Aorta (tissue), 5 donors: ENCODE measurements around the gene C22orf15. TPM values are rescaled to one million over a fixed set of nuclear protein-coding genes. Genes with fewer than 3 reads are reported as not detected.

Source experiments
- ATAC-seq: fragments of 200-7000 bp; cut with Tn5 transposase; one replicate; pipeline ENCODE4 v1.9.1; 2022; ENCODE audit warnings: moderate library complexity; ENCODE audit not compliant: low FRiP score
- DNase-seq, 2 donors: peaks; one replicate each; pipeline ENCODE4 v3.0.0-alpha.2; 2020
- H3K27ac ChIP-seq, 2 donors: one replicate each; pipeline ENCODE4 v1.5.1; 2013; ENCODE audit warnings: low read length in 2 of 2, mild to moderate bottlenecking in 2 of 2, moderate library complexity in 2 of 2, control low read depth in 1 of 2, inconsistent platforms in 1 of 2, low read depth in 1 of 2
- H3K27me3 ChIP-seq, 2 donors: one replicate each; pipeline ENCODE4 v1.6.1; 2013; ENCODE audit warnings: control low read depth in 1 of 2, low read length in 1 of 2, mild to moderate bottlenecking in 1 of 2, moderate library complexity in 1 of 2; ENCODE audit not compliant: insufficient read depth in 2 of 2, control insufficient read depth in 1 of 2
- H3K36me3 ChIP-seq, 2 donors: one replicate each; pipeline ENCODE4 v1.6.1; 2013; ENCODE audit warnings: control low read depth in 1 of 2, low read length in 1 of 2, mild to moderate bottlenecking in 1 of 2; ENCODE audit not compliant: insufficient read depth in 2 of 2, control insufficient read depth in 1 of 2
- H3K4me1 ChIP-seq, 2 donors: one replicate each; pipeline ENCODE4 v1.6.1; 2013; ENCODE audit warnings: low read length in 2 of 2, control low read depth in 1 of 2, mild to moderate bottlenecking in 1 of 2, moderate library complexity in 1 of 2; ENCODE audit not compliant: insufficient read depth in 2 of 2, control insufficient read depth in 1 of 2
- H3K4me3 ChIP-seq, 2 donors: one replicate each; pipeline ENCODE4 v1.5.1; 2013; ENCODE audit warnings: low read length in 2 of 2, control low read depth in 1 of 2, mild to moderate bottlenecking in 1 of 2
- H3K9me3 ChIP-seq: one replicate; pipeline ENCODE4 v1.6.1; 2013; ENCODE audit warnings: mild to moderate bottlenecking, low read length; ENCODE audit not compliant: control insufficient read depth
- WGBS, 2 donors: extraction: QIAGEN DNeasy Blood & Tissue Kit; methylation state at CpG; one replicate each; pipeline ENCODE4 v1.1.7; 2013; 5-methylcytosine and 5-hydroxymethylcytosine counted together
- intact Hi-C, 2 donors: fragments of 100-400 bp; cut with DNase I; formaldehyde crosslinking; loops; one replicate each; pipeline versions ENCODE4 v1.14.2 to v1.15.0; 2022
- polyA plus RNA-seq, 2 donors: library from polyadenylated mRNA; stranded (reverse); fragments of 200-250 nt; gene quantifications; one replicate each; pipeline ENCODE4 v1.2.3, GENCODE V29; 2013
- total RNA-seq, 2 donors: library from RNA; stranded (reverse); fragmentation: NEBNext Ultra II Directional; extraction: Animal tissue kit (Norgen Biotek cat#: 25700); gene quantifications; one replicate each; pipeline ENCODE4 v1.2.1, GENCODE V29; 2021
- donor health status: healthy with polysubstance abuse.
- donor health status: Bipolar disorder and iron deficiency.
- donor health status: DM: no; HTN: no; CAD: no.
- donor health status: DM: no; HTN: no; CAD: no.
- donor health status: DM: yes; HTN: yes; CAD: no.

Gene C22orf15
- total and polyA plus RNA-seq, 4 donors = 0.23 to 0.69 TPM; not detected in 2

DNA sequence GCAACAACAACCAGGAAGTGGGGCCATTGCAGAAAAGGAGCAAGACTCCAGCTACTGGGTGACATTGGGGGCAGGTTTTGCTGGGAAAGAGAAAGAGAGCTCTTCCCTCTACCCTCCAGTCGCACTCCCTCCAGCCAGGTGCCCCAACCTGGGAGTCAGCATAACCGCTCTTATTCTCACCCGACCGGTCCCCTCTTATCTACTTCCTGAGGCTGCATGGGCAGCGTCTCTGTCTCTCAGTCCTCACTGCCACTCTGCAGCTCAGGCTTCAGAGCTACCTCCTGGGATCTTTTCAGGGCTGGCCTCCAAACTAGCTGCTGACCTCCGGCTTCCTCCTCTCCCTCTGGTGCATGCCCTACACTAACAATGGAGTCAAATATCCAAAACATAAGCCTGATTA is 17.0 kb upstream of the C22orf15 start:
- Histone ChIP-seq H3K27ac (no peak overlapping the region), H3K9me3 (no peaks in the 10 kb centered on the region), H3K4me1 (no peaks in the 10 kb centered on the region), H3K4me3 (no peak overlapping the region), H3K36me3 (peaks cover 0 to 2% of the 10 kb centered on the region in 2 donors), H3K27me3 (no peaks in the 10 kb centered on the region)
- ATAC-seq (no peak), DNase-seq (no peak)
- intact Hi-C loops = no loop called here
- WGBS, 2 donors = 88 to 94% methylated on average over 6 of the region's 6 CpGs

- DNase-seq (no peak), ATAC-seq (peak; percentile 58)
- peak overlapping the region; percentile 42 to 81 for H3K4me3 ChIP-seq
- intact Hi-C loops = loop anchor here in 1 of 2 donors (1.0 kb wide), 1 partner anchor 36 kb away; the partner anchor contains the start of gene SMARCB1
- H3K27me3 ChIP-seq = no peaks in the 10 kb centered on the region
- H3K9me3 ChIP-seq = no peaks in the 10 kb centered on the region
- H3K4me1 ChIP-seq = no peaks in the 10 kb centered on the region
- H3K27ac ChIP-seq = peak overlapping the region; percentile 37 to 53
- no peaks in the 10 kb centered on the region for H3K36me3 ChIP-seq
- WGBS, 2 donors = 3 to 6% methylated on average over 12 of the region's 12 CpGs
Observed at GRCh38 chr22:23749841-23750301, 12.9 kb upstream of the C22orf15 start.

DNA sequence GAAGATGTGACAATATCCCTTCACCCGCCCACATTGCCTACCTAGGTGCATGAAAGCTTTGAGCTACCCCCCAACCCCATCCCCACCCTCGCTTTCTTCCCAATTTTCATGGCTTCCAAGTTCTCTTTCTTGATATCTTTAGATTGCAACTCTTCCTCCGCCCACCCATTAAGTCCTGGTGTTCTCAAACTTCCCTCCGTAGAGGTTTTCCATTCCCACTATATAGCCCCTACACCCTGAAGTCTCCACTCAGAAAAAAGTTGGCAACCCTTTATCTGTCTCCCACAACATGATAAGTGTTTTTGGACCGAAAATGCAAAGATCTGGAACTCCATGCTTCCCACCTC is 12.4 kb upstream of the C22orf15 start:
- DNase-seq = no peak
- Histone ChIP-seq H3K27ac (peak overlapping the region; percentile 48 to 53), H3K36me3 (no peaks in the 10 kb centered on the region), H3K9me3 (no peaks in the 10 kb centered on the region), H3K4me1 (no peaks in the 10 kb centered on the region), H3K27me3 (no peaks in the 10 kb centered on the region), H3K4me3 (peak overlapping the region; percentile 42 to 81)
- WGBS, 2 donors = 2 to 3% methylated on average over 5 of the region's 5 CpGs
- no peak for ATAC-seq
- intact Hi-C loops = loop anchor here in 1 of 2 donors (1.0 kb wide), 1 partner anchor 36 kb away; the partner anchor contains the start of gene SMARCB1

- H3K36me3 ChIP-seq = no peaks in the 10 kb centered on the region
- no peaks in the 10 kb centered on the region for H3K27me3 ChIP-seq
- H3K4me1 ChIP-seq = no peaks in the 10 kb centered on the region
- peak; percentile 95 for ATAC-seq
- peak within 1 kb of the TSS; percentile 53 to 88 for H3K27ac ChIP-seq
- H3K9me3 ChIP-seq = no peaks in the 10 kb centered on the region
- WGBS, 2 donors = 0 to 1% methylated on average over 48 to 78 of the region's 78 CpGs
- DNase-seq = peak; percentile 92 to 94
- peak within 1 kb of the TSS; percentile 42 to 81 for H3K4me3 ChIP-seq
- intact Hi-C loops = loop anchor here in 1 of 2 donors (1.0 kb wide), 1 partner anchor 35 kb away; the partner anchor contains the start of gene SMARCB1
Observed at GRCh38 chr22:23750714-23751440, 11.9 kb upstream of the C22orf15 start, which contains the start of gene ZNF70. ZNF70 (minus strand) TSS chr22:23751112; CDS start chr22:23745140, 5,972 bp downstream.

- Histone ChIP-seq H3K4me1 (no peaks in the 10 kb centered on the region), H3K4me3 (peak overlapping the region; percentile 39 to 81), H3K9me3 (no peaks in the 10 kb centered on the region), H3K36me3 (no peaks in the 10 kb centered on the region), H3K27ac (peak overlapping the region in 1 of 2 donors; percentile 88), H3K27me3 (no peaks in the 10 kb centered on the region)
- intact Hi-C loops = no loop called here
- 18 to 23% methylated on average over 22 of the region's 22 CpGs for WGBS, 2 donors
- DNase-seq = no peak
- peak; percentile 16 for ATAC-seq
Observed at GRCh38 chr22:23751441-23751996, 11.3 kb upstream of the C22orf15 start.

DNA sequence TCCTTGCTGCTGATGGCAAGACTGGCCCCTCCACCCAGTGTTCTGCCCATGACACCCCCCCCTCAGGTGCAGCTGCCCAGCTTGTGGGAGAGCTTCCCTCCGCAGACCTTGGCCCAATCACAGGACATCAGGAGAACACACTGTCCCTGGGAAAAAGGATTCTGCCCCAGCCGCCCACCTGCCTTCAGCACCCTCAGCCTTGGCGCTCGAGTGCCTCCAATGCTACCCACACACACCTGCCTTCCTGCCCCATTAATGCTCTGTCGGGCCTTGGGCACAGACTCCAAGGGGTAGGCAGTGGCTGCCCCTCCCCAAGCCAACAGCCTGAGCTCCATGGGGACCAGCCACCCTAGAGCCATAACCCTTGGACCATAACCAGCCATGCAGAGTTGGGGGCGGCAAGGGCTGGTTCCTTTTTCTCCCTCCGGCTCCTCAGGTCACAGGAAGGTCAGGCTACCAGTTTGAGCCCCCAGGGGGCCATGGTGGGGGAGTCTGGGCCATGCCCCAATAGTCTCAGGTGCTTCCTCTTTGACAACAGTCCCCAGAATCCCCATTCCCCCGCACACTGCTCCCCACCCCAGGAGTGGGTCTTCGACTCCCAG is 10.6 kb upstream of the C22orf15 start:
- no peaks in the 10 kb centered on the region for H3K27me3 ChIP-seq
- H3K9me3 ChIP-seq = no peaks in the 10 kb centered on the region
- DNase-seq (no peak), ATAC-seq (no peak)
- intact Hi-C loops = no loop called here
- no peaks in the 10 kb centered on the region for H3K36me3 ChIP-seq
- no peak overlapping the region for H3K4me3 ChIP-seq
- 93 to 94% methylated on average over 9 of the region's 9 CpGs for WGBS, 2 donors
- no peaks in the 10 kb centered on the region for H3K4me1 ChIP-seq
- no peak overlapping the region for H3K27ac ChIP-seq

DNA sequence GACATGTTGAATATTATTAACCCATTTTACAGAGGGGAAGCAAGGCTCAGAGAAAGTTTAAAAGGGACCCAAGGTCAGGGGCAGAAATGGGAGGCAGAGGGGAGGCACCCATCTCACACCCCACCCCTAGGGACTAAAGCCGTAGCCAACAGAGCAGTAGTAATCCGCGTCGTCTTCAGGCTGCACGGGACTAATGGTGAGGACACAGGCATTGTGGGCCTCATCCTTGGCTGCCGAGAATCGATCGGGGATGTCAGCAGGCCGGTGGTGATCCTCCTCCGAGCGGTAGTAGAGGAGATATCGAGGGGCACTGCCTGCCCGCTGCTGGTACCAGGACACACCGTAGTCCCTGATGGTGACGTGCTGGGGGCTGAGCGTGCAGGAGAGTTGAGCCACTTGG is 10.0 kb upstream of the C22orf15 start:
- DNase-seq = no peak
- H3K4me1 ChIP-seq = no peaks in the 10 kb centered on the region
- no peak overlapping the region for H3K4me3 ChIP-seq
- H3K36me3 ChIP-seq = no peaks in the 10 kb centered on the region
- 94 to 96% methylated on average over 16 of the region's 16 CpGs for WGBS, 2 donors
- intact Hi-C loops = no loop called here
- no peak for ATAC-seq
- no peaks in the 10 kb centered on the region for H3K27me3 ChIP-seq
- no peak overlapping the region for H3K27ac ChIP-seq
- no peaks in the 10 kb centered on the region for H3K9me3 ChIP-seq

- intact Hi-C loops = no loop called here
- 75 to 79% methylated on average over 2 of the region's 2 CpGs for WGBS, 2 donors
- Histone ChIP-seq H3K4me1 (no peaks in the 10 kb centered on the region), H3K27ac (no peak overlapping the region), H3K9me3 (no peaks in the 10 kb centered on the region), H3K4me3 (no peak overlapping the region), H3K27me3 (no peaks in the 10 kb centered on the region), H3K36me3 (no peaks in the 10 kb centered on the region)
- ATAC-seq = no peak
- no peak for DNase-seq
Observed at GRCh38 chr22:23753385-23753784, 9.4 kb upstream of the C22orf15 start.
